ENCODE results near the gene SLC15A1. TPM values are rescaled to one million over a fixed set of nuclear protein-coding genes. Genes with fewer than 3 reads are reported as not detected.

SLC15A1 gene
- polyA plus RNA-seq, 1 donor from 2014 or later, result not detected

DNA sequence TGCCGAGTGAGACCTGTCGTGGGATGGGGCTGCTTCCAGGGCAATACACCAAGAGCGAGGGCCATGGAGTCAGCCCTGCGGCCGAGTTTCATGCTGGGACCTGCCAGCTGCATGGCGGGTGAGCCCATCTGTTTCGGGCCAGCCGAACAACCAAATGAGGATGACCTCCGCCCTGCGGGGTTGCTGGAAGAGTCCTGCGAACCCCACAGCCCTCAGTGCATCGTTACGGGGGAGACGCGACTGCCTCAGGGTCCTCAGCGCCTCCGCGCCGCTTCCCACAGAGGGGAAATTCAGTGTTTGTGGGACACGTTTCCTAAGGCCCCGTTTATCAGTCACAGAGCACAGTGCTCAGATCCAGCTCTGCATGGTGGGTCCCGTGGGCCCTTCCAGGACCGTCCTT, 22.0 kb downstream of the SLC15A1 start:
- H3K9ac ChIP-seq (ENCODE audit: low read length), result no peak overlapping the region
- no peaks in the 10 kb centered on the region for H3K36me3 ChIP-seq (ENCODE audit: insufficient read depth, low read length)

DNA sequence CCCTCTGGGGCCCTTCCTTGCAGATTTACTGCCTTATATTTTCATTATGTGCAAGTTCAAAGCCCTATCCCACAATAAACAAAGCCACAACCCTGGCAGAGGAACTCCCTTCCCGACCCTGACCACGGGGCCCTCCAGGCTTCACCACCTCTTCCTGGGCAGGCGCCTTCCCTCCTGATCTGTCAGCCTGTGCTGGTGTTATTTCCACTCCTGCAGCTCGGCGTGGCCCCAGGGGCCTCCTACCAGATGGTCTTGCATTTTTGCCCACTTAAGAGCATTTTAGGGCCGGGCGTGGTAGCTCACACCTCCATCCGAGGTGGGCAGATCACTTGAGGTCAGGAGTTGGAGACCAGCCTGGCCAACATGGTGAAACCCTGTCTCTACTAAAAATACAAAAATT, 22.8 kb downstream of the SLC15A1 start:
- Histone ChIP-seq H4K20me1 (ENCODE audit: insufficient read depth) (no peaks in the 10 kb centered on the region), H3K79me2 (replicated peaks; ENCODE audit: insufficient read depth, low read length) (no peaks in the 10 kb centered on the region), H3K9ac (ENCODE audit: low read length) (no peak overlapping the region), H3K9me2 (ENCODE audit: insufficient read depth, low read length) (no peaks in the 10 kb centered on the region), H2AFZ (ENCODE audit: low read depth, low read length) (no peak overlapping the region), H3K27me3 (ENCODE audit: insufficient read depth, low read depth, low read length) (no peaks in the 10 kb centered on the region), H3K36me3 (ENCODE audit: insufficient read depth, low read length) (no peaks in the 10 kb centered on the region), H3K4me3 (ENCODE audit: low read length) (no peak overlapping the region), H3K9me3 (ENCODE audit: low read length) (no peaks in the 10 kb centered on the region), H3K4me2 (ENCODE audit: low read length) (no peak overlapping the region), H3F3A (ENCODE audit: insufficient read depth, low read length, poor library complexity, severe bottlenecking) (no peaks in the 10 kb centered on the region), H3K27ac (ENCODE audit: low read length) (no peak overlapping the region)
- no peak for TF ChIP-seq RAD21 (conservative IDR thresholded peaks at IDR 0.05)
- no peak for TF ChIP-seq MXI1 (conservative IDR thresholded peaks at IDR 0.05; ENCODE audit: poor library complexity, severe bottlenecking)
- TF ChIP-seq, protein P1, sequence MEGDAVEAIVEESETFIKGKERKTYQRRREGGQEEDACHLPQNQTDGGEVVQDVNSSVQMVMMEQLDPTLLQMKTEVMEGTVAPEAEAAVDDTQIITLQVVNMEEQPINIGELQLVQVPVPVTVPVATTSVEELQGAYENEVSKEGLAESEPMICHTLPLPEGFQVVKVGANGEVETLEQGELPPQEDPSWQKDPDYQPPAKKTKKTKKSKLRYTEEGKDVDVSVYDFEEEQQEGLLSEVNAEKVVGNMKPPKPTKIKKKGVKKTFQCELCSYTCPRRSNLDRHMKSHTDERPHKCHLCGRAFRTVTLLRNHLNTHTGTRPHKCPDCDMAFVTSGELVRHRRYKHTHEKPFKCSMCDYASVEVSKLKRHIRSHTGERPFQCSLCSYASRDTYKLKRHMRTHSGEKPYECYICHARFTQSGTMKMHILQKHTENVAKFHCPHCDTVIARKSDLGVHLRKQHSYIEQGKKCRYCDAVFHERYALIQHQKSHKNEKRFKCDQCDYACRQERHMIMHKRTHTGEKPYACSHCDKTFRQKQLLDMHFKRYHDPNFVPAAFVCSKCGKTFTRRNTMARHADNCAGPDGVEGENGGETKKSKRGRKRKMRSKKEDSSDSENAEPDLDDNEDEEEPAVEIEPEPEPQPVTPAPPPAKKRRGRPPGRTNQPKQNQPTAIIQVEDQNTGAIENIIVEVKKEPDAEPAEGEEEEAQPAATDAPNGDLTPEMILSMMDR (IDR thresholded peaks at IDR 0.05; ENCODE audit: poor library complexity, severe bottlenecking), result no peak
- TF ChIP-seq TAF1 (IDR thresholded peaks at IDR 0.05; ENCODE audit: low read depth), result no peak
- TF ChIP-seq EP300 (conservative IDR thresholded peaks at IDR 0.05; ENCODE audit: poor library complexity, severe bottlenecking), result no peak
- no peak for TF ChIP-seq POLR2AphosphoS5 (IDR thresholded peaks at IDR 0.05)
- no peak for TF ChIP-seq SMC3 (conservative IDR thresholded peaks at IDR 0.05; ENCODE audit: poor library complexity)
- TF ChIP-seq EZH2 (IDR thresholded peaks at IDR 0.05; ENCODE audit: borderline replicate concordance, insufficient read depth, low read length, poor library complexity, severe bottlenecking), result no peak
- TF ChIP-seq, protein P2, sequence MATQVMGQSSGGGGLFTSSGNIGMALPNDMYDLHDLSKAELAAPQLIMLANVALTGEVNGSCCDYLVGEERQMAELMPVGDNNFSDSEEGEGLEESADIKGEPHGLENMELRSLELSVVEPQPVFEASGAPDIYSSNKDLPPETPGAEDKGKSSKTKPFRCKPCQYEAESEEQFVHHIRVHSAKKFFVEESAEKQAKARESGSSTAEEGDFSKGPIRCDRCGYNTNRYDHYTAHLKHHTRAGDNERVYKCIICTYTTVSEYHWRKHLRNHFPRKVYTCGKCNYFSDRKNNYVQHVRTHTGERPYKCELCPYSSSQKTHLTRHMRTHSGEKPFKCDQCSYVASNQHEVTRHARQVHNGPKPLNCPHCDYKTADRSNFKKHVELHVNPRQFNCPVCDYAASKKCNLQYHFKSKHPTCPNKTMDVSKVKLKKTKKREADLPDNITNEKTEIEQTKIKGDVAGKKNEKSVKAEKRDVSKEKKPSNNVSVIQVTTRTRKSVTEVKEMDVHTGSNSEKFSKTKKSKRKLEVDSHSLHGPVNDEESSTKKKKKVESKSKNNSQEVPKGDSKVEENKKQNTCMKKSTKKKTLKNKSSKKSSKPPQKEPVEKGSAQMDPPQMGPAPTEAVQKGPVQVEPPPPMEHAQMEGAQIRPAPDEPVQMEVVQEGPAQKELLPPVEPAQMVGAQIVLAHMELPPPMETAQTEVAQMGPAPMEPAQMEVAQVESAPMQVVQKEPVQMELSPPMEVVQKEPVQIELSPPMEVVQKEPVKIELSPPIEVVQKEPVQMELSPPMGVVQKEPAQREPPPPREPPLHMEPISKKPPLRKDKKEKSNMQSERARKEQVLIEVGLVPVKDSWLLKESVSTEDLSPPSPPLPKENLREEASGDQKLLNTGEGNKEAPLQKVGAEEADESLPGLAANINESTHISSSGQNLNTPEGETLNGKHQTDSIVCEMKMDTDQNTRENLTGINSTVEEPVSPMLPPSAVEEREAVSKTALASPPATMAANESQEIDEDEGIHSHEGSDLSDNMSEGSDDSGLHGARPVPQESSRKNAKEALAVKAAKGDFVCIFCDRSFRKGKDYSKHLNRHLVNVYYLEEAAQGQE (IDR thresholded peaks at IDR 0.05; ENCODE audit: borderline replicate concordance), result no peak

More for the DNA sequence above, 22.0 kb downstream of the SLC15A1 start:
- Histone ChIP-seq H3K9me3 (ENCODE audit: low read length) (no peaks in the 10 kb centered on the region), H3K4me2 (ENCODE audit: low read length) (no peak overlapping the region), H3K4me3 (ENCODE audit: low read length) (no peak overlapping the region), H3K27me3 (ENCODE audit: insufficient read depth, low read depth, low read length) (no peaks in the 10 kb centered on the region), H3K79me2 (replicated peaks; ENCODE audit: insufficient read depth, low read length) (no peaks in the 10 kb centered on the region), H3K27ac (ENCODE audit: low read length) (no peak overlapping the region), H3K9me2 (ENCODE audit: insufficient read depth, low read length) (no peaks in the 10 kb centered on the region), H2AFZ (ENCODE audit: low read depth, low read length) (no peak overlapping the region), H3F3A (ENCODE audit: insufficient read depth, low read length, poor library complexity, severe bottlenecking) (no peaks in the 10 kb centered on the region), H4K20me1 (ENCODE audit: insufficient read depth) (no peaks in the 10 kb centered on the region)
- no peak for TF ChIP-seq EZH2 (IDR thresholded peaks at IDR 0.05; ENCODE audit: borderline replicate concordance, insufficient read depth, low read length, poor library complexity, severe bottlenecking)
- TF ChIP-seq, protein P1 (IDR thresholded peaks at IDR 0.05; ENCODE audit: poor library complexity, severe bottlenecking), result no peak
- TF ChIP-seq SMC3 (conservative IDR thresholded peaks at IDR 0.05; ENCODE audit: poor library complexity), result no peak
- no peak for TF ChIP-seq RAD21 (conservative IDR thresholded peaks at IDR 0.05)
- no peak for TF ChIP-seq POLR2AphosphoS5 (IDR thresholded peaks at IDR 0.05)
- TF ChIP-seq MXI1 (conservative IDR thresholded peaks at IDR 0.05; ENCODE audit: poor library complexity, severe bottlenecking), result no peak
- no peak for TF ChIP-seq EP300 (conservative IDR thresholded peaks at IDR 0.05; ENCODE audit: poor library complexity, severe bottlenecking)
- TF ChIP-seq, protein P2 (IDR thresholded peaks at IDR 0.05; ENCODE audit: borderline replicate concordance), result no peak
- TF ChIP-seq TAF1 (IDR thresholded peaks at IDR 0.05; ENCODE audit: low read depth), result no peak

All from neural cell (in vitro differentiated cells).